Measurements from ENCODE around the gene WNT8A.

DNA sequence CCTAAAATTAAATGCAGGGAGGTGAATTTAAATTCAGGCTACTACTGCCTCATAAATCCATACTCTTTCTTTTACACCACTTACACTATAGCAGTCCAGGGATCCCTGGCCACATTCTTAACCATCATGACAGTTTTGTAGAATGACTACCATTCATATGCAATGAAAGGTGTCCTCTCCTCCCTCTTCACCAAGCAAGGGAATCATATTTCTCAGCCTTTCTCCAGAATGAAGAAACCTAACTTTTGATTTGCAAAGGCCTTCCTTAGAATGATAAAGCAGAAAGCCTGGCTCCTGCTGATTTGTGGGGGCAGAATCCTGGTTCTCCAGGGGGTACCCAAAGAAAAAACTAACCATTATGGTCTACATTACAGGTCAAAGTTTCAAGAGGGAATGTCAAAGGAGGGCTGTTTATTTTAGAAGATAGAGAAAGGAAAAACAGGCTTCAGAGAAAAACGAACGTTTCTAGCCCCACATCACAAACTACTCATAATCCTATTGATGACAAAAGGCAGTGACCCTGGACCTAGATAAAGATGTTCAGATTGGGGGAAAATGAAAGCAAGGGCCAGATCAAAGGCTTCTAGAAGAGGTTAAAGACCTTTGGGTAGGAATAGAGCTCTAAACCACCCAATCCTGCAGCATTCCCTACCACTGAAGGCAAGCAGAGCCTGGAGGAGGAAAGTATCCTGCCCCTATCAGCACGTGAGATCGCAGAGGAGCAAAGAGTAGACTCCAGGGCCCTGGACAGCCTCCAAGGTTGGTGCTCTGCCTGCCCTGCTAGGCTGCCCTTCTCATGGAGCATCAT is 11.5 kb downstream of the WNT8A start:
- TF ChIP-seq POLR2AphosphoS5 (IDR thresholded peaks at IDR 0.05; ENCODE audit: low read depth, low read length) (no peak), POLR2A (IDR thresholded peaks at IDR 0.05; ENCODE audit: low read depth, low read length) (no peak)
